Endothelial cell of umbilical vein (primary cell): Measurements from ENCODE around the gene EFTUD2. TPM values are rescaled to one million over a fixed set of nuclear protein-coding genes. Genes with fewer than 3 reads are reported as not detected.

ENCODE experiments used
- BruUV-seq: library from RNA; stranded (reverse); fragments of 400-500 nt; replicated peaks from 2 replicates; lab custom pipeline; 2021; lab: Mats Ljungman, UMichigan
- CTCF ChIA-PET: fragments of 300-600, 350-600 bp; sonication (Branson Sonifier 250); formaldehyde crosslinking; loops from one replicate; lab custom pipeline; 2021; ENCODE audit warnings: antibody characterized with exemption, inconsistent platforms; lab: Charles Lee
- POLR2A ChIA-PET: fragments of 300-600, 350-600 bp; sonication (Branson Sonifier 250); formaldehyde crosslinking; loops from one replicate; lab custom pipeline; 2021; ENCODE audit warnings: antibody characterized with exemption, inconsistent platforms; lab: Charles Lee
- DNase-seq: peaks from one replicate; pipeline ENCODE4 v3.0.0-alpha.2; 2011; ENCODE audit warnings: low read depth, low spot score
- FAIRE-seq: peaks from 2 replicates; lab custom pipeline; 2011; peaks lifted over from hg19 to GRCh38; lab: Jason Lieb, UNC
- H2AFZ ChIP-seq: 2 replicates; pipeline ENCODE4 v1.6.0; 2012; ENCODE audit warnings: low read depth, low read length, control low read depth, inconsistent platforms
- H3K27ac ChIP-seq: 2 replicates; pipeline ENCODE4 v1.5.1; 2011; ENCODE audit warnings: low read depth, mild to moderate bottlenecking, control low read depth, low read length, moderate library complexity; ENCODE audit not compliant: insufficient read depth
- H3K27me3 ChIP-seq, 2 experiments: 2 replicates each; pipeline versions ENCODE4 v1.6.0 to v1.6.1; 2011; ENCODE audit warnings: low read length in 2 of 2, mixed read lengths in 1 of 2; ENCODE audit not compliant: control insufficient read depth in 2 of 2, insufficient read depth in 2 of 2
- H3K36me3 ChIP-seq, 2 experiments: 2 replicates in 1 of 2; 3 replicates in 1 of 2; pipeline ENCODE4 v1.5.1; 2011; ENCODE audit warnings: low read length in 2 of 2, mild to moderate bottlenecking in 1 of 2, moderate library complexity in 1 of 2; ENCODE audit not compliant: control insufficient read depth in 2 of 2, insufficient read depth in 2 of 2; ENCODE audit errors: extremely low read depth in 1 of 2
- H3K4me1 ChIP-seq: 3 replicates; pipeline ENCODE4 v1.5.1; 2011; ENCODE audit warnings: mild to moderate bottlenecking, low read length; ENCODE audit not compliant: control insufficient read depth, insufficient read depth; ENCODE audit errors: extremely low read depth
- H3K4me2 ChIP-seq: 2 replicates; pipeline ENCODE4 v1.6.1; 2011; ENCODE audit warnings: low read length, control low read depth, mixed read lengths; ENCODE audit not compliant: insufficient read depth
- H3K4me3 ChIP-seq, 3 experiments: fragments of 200-600 bp in 1 of 3; sonication (generic), shearing (Covaris generic) in 1 of 3; replicated peaks in 1 of 3; 2 replicates each; pipeline ENCODE4 v1.5.1; 2011 to 2016; ENCODE audit warnings: control low read depth in 3 of 3, low read length in 3 of 3, mild to moderate bottlenecking in 2 of 3, inconsistent platforms in 1 of 3, low read depth in 1 of 3, moderate library complexity in 1 of 3; ENCODE audit not compliant: insufficient read depth in 1 of 3
- H3K79me2 ChIP-seq: 2 replicates; pipeline ENCODE4 v1.6.0; 2012; ENCODE audit warnings: low read length, inconsistent platforms; ENCODE audit not compliant: control insufficient read depth, insufficient read depth
- H3K9ac ChIP-seq: replicated peaks from 2 replicates; pipeline ENCODE3; 2011; ENCODE audit warnings: low read length, control low read depth; ENCODE audit not compliant: insufficient read depth; ENCODE audit errors: extremely low read depth
- H3K9me1 ChIP-seq: replicated peaks from 3 replicates; pipeline ENCODE4 v1.6.0; 2011; ENCODE audit warnings: mild to moderate bottlenecking, low read length; ENCODE audit not compliant: control insufficient read depth, insufficient read depth; ENCODE audit errors: extremely low read depth
- H3K9me3 ChIP-seq: replicated peaks from 2 replicates; pipeline ENCODE4 v1.5.1; 2012; ENCODE audit warnings: low read length, inconsistent platforms; ENCODE audit not compliant: control insufficient read depth, insufficient read depth
- H4K20me1 ChIP-seq: replicated peaks from 2 replicates; pipeline ENCODE3; 2011; ENCODE audit warnings: mild to moderate bottlenecking, low read length; ENCODE audit not compliant: control insufficient read depth, insufficient read depth; ENCODE audit errors: extremely low read depth
- CTCF ChIP-seq, 2 donors: IDR thresholded peaks; 1 replicate in 1 of 2; 2 replicates in 1 of 2; pipeline ENCODE4 v1.5.1; 2011; ENCODE audit warnings: low read length in 2 of 2, mild to moderate bottlenecking in 2 of 2, moderate library complexity in 2 of 2, control low read depth in 1 of 2, inconsistent platforms in 1 of 2, low read depth in 1 of 2; ENCODE audit not compliant: insufficient read depth in 1 of 2; ENCODE audit errors: extremely low read depth in 1 of 2
- EZH2 ChIP-seq: IDR thresholded peaks from 2 replicates; pipeline ENCODE4 v1.6.1; 2012; ENCODE audit warnings: borderline replicate concordance, low read depth, mild to moderate bottlenecking, moderate library complexity, low read length, inconsistent platforms; ENCODE audit not compliant: severe bottlenecking
- FOS ChIP-seq: IDR thresholded peaks from 2 replicates; pipeline ENCODE4 v1.6.1; 2011; ENCODE audit warnings: mild to moderate bottlenecking, low read length, moderate library complexity, borderline replicate concordance; ENCODE audit not compliant: insufficient read depth
- GATA2 ChIP-seq: IDR thresholded peaks from 2 replicates; pipeline ENCODE4 v1.7.0; 2011; ENCODE audit warnings: low read depth, mild to moderate bottlenecking, moderate library complexity, mixed read lengths, low read length; ENCODE audit not compliant: insufficient read length, insufficient read depth
- JUN ChIP-seq: IDR thresholded peaks from 2 replicates; pipeline ENCODE4 v1.6.1; 2011; ENCODE audit warnings: borderline replicate concordance, low read depth; ENCODE audit not compliant: insufficient read length, insufficient read depth
- MAX ChIP-seq: IDR thresholded peaks from 2 replicates; pipeline ENCODE4 v1.6.1; 2011; ENCODE audit not compliant: insufficient read depth, insufficient read length
- MYC ChIP-seq: IDR thresholded peaks from one replicate; pipeline ENCODE4 v1.6.1; 2011; ENCODE audit warnings: mild to moderate bottlenecking, low read depth, low read length
- POLR2A ChIP-seq: IDR thresholded peaks from 2 replicates; pipeline ENCODE4 v1.6.1; 2012; ENCODE audit warnings: low read depth, mild to moderate bottlenecking, control low read depth, low read length
- POLR2AphosphoS5 ChIP-seq: IDR thresholded peaks from 2 replicates; pipeline ENCODE4 v1.6.1; 2012; ENCODE audit warnings: low read depth, mild to moderate bottlenecking, control low read depth, low read length, moderate library complexity; ENCODE audit not compliant: insufficient read depth
- dilution Hi-C: fragments of 300-500 bp; cut with MboI; formaldehyde crosslinking; loops from one replicate; pipeline ENCODE4 v1.15.0; 2019; ENCODE audit warnings: low sequenced_read_pairs; ENCODE audit not compliant: extremely low pct_ligation_motif_present
- intact Hi-C: fragments of 100-400 bp; cut with micrococcal nuclease; formaldehyde crosslinking; loops from one replicate; pipeline ENCODE4 v1.10.0; 2022
- polyA plus RNA-seq, 4 experiments: library from polyadenylated mRNA; depleted of rRNA in 3 of 4; stranded (reverse) in 3 of 4; unstranded in 1 of 4; fragments of >200 nt; gene quantifications; 2 replicates each; pipeline versions ENCODE4 v1.2.1 to v1.2.3, GENCODE V29; 2011 to 2012; ENCODE audit warnings: missing spikeins in 1 of 4
- total RNA-seq: library from RNA; stranded (reverse); gene quantifications from 2 replicates; pipeline ENCODE4 v1.2.3, GENCODE V29; 2021

Gene EFTUD2
- total and polyA plus RNA-seq, 2 donors (not counting 3 experiments of a cell fraction or from before 2014, with no cell fraction given), result 125 to 170 TPM

DNA sequence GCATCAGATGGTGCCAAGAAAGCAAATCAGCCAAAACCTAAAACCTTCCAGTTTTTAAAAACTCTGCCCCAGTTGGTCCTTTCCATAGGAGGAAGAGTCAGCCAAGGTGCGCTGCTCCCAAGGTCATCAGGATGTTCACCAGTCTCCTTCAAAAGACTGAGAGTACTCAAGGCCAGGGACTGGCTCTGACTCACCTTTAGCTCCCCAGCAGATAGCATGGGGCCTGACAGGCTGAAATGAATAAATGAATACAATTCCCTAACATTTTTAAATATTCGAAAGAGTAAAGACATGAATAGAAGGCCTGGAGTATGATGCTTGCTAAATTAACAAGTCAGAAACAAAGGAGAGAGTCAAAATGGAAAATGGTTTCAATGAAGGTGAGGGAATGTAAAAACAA is 19.2 kb downstream of the EFTUD2 start:
- Histone ChIP-seq H3K9ac (no peak overlapping the region), H3K9me3 (no peaks in the 10 kb centered on the region), H3K9me1 (no peaks in the 10 kb centered on the region), H3K4me3 (no peak overlapping the region), H3K27ac (no peak overlapping the region), H3K27me3 (no peaks in the 10 kb centered on the region), H3K79me2 (no peaks in the 10 kb centered on the region), H3K4me1 (no peaks in the 10 kb centered on the region), H4K20me1 (no peaks in the 10 kb centered on the region), H3K36me3 (peaks cover 32 to 42% of the 10 kb centered on the region in 2 experiments), H2AFZ (no peak overlapping the region), H3K4me2 (no peak overlapping the region)
- DNase-seq (no peak), FAIRE-seq (no peak)
- BruUV-seq, result no TSS peak
- intact Hi-C loops, result no loop called here
- CTCF ChIA-PET, result interaction anchor here (1.1 to 9.3 kb wide), 6 partner anchors 10 to 256 kb away, joined by 4 to 295 read pairs (median 12); partner anchors contain the start of genes ACBD4 and ADAM11
- dilution Hi-C loops, result no loop called here
- no peak for TF ChIP-seq POLR2A
- no peak for TF ChIP-seq FOS
- TF ChIP-seq EZH2, result no peak
- TF ChIP-seq CTCF (IDR thresholded peaks at IDR 0.05; ENCODE audit: extremely low read depth in 1 of 2, insufficient read depth in 1 of 2, low read depth in 1 of 2, low read length in 2 of 2), result no peak
- no peak for TF ChIP-seq JUN
- no peak for TF ChIP-seq POLR2AphosphoS5
- no peak for TF ChIP-seq MYC
- TF ChIP-seq MAX, result no peak
- TF ChIP-seq GATA2, result no peak
- POLR2A ChIA-PET, result no interaction called here
